Measurements from ENCODE around the gene TNFRSF8. TPM values are rescaled to one million over a fixed set of nuclear protein-coding genes. Genes with fewer than 3 reads are reported as not detected.
A peak's percentile ranks its signal among the peaks of the same experiment; 100 is the strongest.

The TNFRSF8 gene
- total and polyA plus RNA-seq, 2 of the 4 experiments (the other 2 are of a cell fraction) = under 0.01 to 0.31 TPM

DNA sequence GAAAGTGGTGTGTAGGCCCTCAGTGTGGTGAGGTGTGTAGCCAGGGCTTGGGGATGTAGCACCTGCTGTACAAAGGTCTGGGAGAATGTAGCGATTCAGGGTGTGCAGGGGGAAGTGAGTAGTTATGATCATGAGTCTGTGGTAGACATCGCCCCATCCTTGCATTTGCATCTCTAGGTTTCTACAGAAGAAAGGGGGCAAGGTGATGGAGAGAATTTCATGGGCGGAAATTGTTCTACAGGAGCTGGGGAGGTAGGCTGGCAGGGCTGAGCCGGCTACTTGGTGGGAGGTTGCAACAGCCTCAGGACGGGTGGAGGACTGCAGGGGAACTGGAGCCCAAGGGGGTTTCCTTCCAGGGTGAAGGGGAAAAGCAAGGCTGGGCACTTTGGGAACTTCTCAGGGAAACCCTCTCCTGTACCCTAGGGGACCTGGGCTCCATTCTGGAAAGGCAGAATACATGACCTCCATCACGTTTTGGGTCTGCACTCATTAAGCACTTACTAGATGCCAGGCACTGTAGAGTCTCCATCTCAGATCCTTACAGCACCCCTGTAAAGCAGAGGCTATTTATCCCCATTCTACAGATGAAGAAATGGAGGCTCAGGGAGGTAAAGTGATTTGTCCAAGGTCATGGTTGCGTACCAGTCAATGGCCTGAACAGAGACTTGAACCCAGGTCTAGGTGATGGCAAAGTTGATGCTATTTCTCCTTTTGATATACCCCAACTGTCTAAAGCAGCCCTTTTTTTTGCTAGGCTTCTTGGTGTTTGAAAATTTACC, 89.2 kb downstream of the TNFRSF8 start:
- peak overlapping the region; percentile 95 for H2AK5ac ChIP-seq (ENCODE audit: low read depth, low read length)
- intact Hi-C loops (cut with micrococcal nuclease) (no loop called here), dilution Hi-C loops (cut with HindIII; ENCODE audit: low sequenced_read_pairs, unreplicated experiment) (no loop called here), in situ Hi-C loops (cut with MboI; ENCODE audit: low sequenced_read_pairs) (no loop called here)
- H3K18ac ChIP-seq (ENCODE audit: low read depth, low read length) = peak overlapping the region; percentile 80; the same call in 1 of the 2 replicates
- H3K36me3 ChIP-seq (ENCODE audit: control insufficient read depth, insufficient read depth, low read length) = no peaks in the 10 kb centered on the region
- no peak for DNase-seq
- peaks cover 14% of the 10 kb centered on the region for H3K9me1 ChIP-seq (ENCODE audit: insufficient read depth, low read length)
- H3K27ac ChIP-seq (ENCODE audit: insufficient read depth, low read length) = no peak overlapping the region; the same call in 1 of the 2 replicates
- H2AK9ac ChIP-seq (replicated peaks; ENCODE audit: low read depth, low read length, poor library complexity) = peak overlapping the region; percentile 88
- peaks cover 24% of the 10 kb centered on the region for H3K4me1 ChIP-seq (ENCODE audit: control insufficient read depth, insufficient read depth, low read length)
- 100% methylated on average over 1 of the region's 7 CpGs; no CpG with 5 or more reads in 1 of the 2 experiments for WGBS, 2 experiments (ENCODE audit: extremely low coverage in 2 of 2, insufficient read length in 1 of 2)
- POLR2A ChIA-PET (ENCODE audit: unreplicated experiment) = no interaction called here
- peak overlapping the region; percentile 70 for H2BK120ac ChIP-seq (ENCODE audit: low read depth, low read length)
- no peaks in the 10 kb centered on the region for H3K27me3 ChIP-seq (ENCODE audit: control insufficient read depth, insufficient read depth, low read length)
- peak overlapping the region; percentile 11 for H3K14ac ChIP-seq (replicated peaks; ENCODE audit: low read depth, low read length)
- H4K91ac ChIP-seq (ENCODE audit: insufficient read depth, low read depth, low read length) = peak overlapping the region; percentile 81
- BruUV-seq (replicated peaks) = no TSS peak
- peak overlapping the region; percentile 62; the same call in 1 of the 2 replicates for H4K5ac ChIP-seq (ENCODE audit: low read depth, low read length)
- peak overlapping the region; percentile 45 for H2BK15ac ChIP-seq (ENCODE audit: low read depth, low read length)
- H3K4me3 ChIP-seq (ENCODE audit: insufficient read depth, low read depth, low read length) = no peak overlapping the region
- H3K9ac ChIP-seq (ENCODE audit: low read depth, low read length) = no peak overlapping the region
- no peak for ATAC-seq (ENCODE audit: low read depth)
- H3K79me1 ChIP-seq (ENCODE audit: low read depth in 1 of 2, low read length in 2 of 2) = no peaks in the 10 kb centered on the region
- H4K20me1 ChIP-seq (ENCODE audit: insufficient read depth, low read length) = no peaks in the 10 kb centered on the region
- H3K4me2 ChIP-seq (ENCODE audit: low read depth, low read length) = no peak overlapping the region
- no peak overlapping the region for H2AFZ ChIP-seq (replicated peaks; ENCODE audit: low read length, poor library complexity)
- CTCF ChIA-PET = interaction anchor here (1.2 kb wide), 1 partner anchor 11 kb away, joined by 4 read pairs; no protein-coding TSS in a partner anchor
- H2BK5ac ChIP-seq (ENCODE audit: low read depth, low read length, poor library complexity, severe bottlenecking) = peak overlapping the region; percentile 89
- peak overlapping the region; percentile 89 for H3K4ac ChIP-seq (ENCODE audit: low read depth, low read length)
- peak overlapping the region; percentile 96 for H2BK20ac ChIP-seq (ENCODE audit: low read depth, low read length)
- peak overlapping the region; percentile 20; the same call in 1 of the 2 replicates for H3K23ac ChIP-seq (ENCODE audit: low read depth, low read length)
- peak overlapping the region; percentile 70; the same call in 1 of the 2 replicates for H3K56ac ChIP-seq (ENCODE audit: extremely low read depth, insufficient read depth, low read length)
- H4K8ac ChIP-seq (ENCODE audit: low read depth in 2 of 2, low read length in 2 of 2) = peak overlapping the region; percentile 81 to 85
- peaks cover 4% of the 10 kb centered on the region; the same call in 1 of the 2 replicates for H3K9me3 ChIP-seq (ENCODE audit: control insufficient read depth, insufficient read depth, low read length)
- TF ChIP-seq, protein P1, sequence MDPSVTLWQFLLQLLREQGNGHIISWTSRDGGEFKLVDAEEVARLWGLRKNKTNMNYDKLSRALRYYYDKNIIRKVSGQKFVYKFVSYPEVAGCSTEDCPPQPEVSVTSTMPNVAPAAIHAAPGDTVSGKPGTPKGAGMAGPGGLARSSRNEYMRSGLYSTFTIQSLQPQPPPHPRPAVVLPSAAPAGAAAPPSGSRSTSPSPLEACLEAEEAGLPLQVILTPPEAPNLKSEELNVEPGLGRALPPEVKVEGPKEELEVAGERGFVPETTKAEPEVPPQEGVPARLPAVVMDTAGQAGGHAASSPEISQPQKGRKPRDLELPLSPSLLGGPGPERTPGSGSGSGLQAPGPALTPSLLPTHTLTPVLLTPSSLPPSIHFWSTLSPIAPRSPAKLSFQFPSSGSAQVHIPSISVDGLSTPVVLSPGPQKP (IDR thresholded peaks at IDR 0.05; ENCODE audit: borderline replicate concordance, low read depth, low read length) = no peak
- TF ChIP-seq MAFK (IDR thresholded peaks at IDR 0.05; ENCODE audit: low read depth, low read length) = no peak
- TF ChIP-seq FOS (IDR thresholded peaks at IDR 0.05; ENCODE audit: low read depth, low read length) = no peak
- TF ChIP-seq CHD1 (IDR thresholded peaks at IDR 0.05; ENCODE audit: low read depth, low read length) = no peak
- no peak for TF ChIP-seq RFX5 (IDR thresholded peaks at IDR 0.05; ENCODE audit: low read depth, low read length)
- no peak for TF ChIP-seq SMC3 (IDR thresholded peaks at IDR 0.05; ENCODE audit: low read depth, low read length)
- TF ChIP-seq POLR2A (IDR thresholded peaks at IDR 0.05; ENCODE audit: low read depth, low read length) = no peak
- TF ChIP-seq, protein P2, sequence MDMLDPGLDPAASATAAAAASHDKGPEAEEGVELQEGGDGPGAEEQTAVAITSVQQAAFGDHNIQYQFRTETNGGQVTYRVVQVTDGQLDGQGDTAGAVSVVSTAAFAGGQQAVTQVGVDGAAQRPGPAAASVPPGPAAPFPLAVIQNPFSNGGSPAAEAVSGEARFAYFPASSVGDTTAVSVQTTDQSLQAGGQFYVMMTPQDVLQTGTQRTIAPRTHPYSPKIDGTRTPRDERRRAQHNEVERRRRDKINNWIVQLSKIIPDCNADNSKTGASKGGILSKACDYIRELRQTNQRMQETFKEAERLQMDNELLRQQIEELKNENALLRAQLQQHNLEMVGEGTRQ (IDR thresholded peaks at IDR 0.05; ENCODE audit: low read depth, low read length) = no peak
- TF ChIP-seq CEBPB (IDR thresholded peaks at IDR 0.05; ENCODE audit: low read depth, low read length) = no peak
- TF ChIP-seq RAD21 (IDR thresholded peaks at IDR 0.05; ENCODE audit: low read length) = no peak
- no peak for TF ChIP-seq MXI1 (IDR thresholded peaks at IDR 0.05; ENCODE audit: borderline replicate concordance, low read depth, low read length)
- TF ChIP-seq CTCF (conservative IDR thresholded peaks at IDR 0.05; ENCODE audit: low read depth, low read length) = no peak
- TF ChIP-seq BHLHE40 (IDR thresholded peaks at IDR 0.05; ENCODE audit: low read depth, low read length) = no peak
- no peak for TF ChIP-seq MAZ (IDR thresholded peaks at IDR 0.05; ENCODE audit: borderline replicate concordance, low read depth, low read length)

Data from IMR-90 (cell line).